CD4-positive, alpha-beta T cell treated with Interleukin-15 for 4 hours (primary cell): ENCODE measurements around the gene SLC39A11.
"Not testable (repeated sequence)": the region's sequence is repeated elsewhere in the genome, so short reads cannot be mapped to it uniquely, and the experiment has no call there.

Source experiments
- DNase-seq: peaks from one replicate; pipeline ENCODE4 v3.0.0-alpha.2; 2020; ENCODE audit warnings: low spot score

Gene SLC39A11

DNA sequence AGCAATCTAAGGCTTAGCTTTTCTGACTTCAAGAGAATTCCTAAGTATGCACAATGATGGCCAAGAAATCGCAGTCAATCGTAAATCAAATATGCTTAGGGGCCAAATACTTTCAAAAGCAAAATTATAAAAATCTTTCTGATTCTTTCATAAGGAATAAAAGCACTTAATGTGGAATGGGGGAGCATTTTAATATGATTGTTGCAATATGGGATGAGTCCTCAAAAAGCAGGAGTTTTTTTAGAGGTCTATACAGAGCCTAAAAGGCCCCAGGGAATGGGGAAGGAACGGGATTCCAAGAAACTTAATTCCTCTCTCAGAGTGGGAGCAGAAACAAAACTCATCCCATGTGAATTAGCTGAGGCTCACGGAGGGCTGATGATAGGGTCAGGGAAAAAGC, 14.7 kb upstream of the SLC39A11 start:
- DNase-seq: no peak

DNA sequence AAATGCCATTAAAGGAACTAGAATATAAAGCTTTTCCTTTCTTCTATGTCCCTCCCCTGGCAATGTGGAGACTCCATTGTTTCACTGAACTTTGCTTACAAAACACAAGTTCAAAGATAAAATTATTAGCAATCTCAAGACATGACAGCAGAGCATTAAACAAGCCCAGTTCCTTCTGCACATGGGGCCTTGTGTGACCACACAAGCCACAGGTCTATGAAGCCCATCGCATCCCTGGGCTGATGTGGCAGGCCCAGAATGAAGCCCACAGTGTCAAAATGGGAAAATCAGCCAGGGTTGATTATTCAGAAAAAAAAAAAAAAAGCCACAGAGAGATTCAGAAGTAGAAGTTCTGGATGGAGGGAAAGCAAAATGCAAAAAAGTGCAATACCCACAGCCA, 12.9 kb upstream of the SLC39A11 start:
- DNase-seq: no peak

DNA sequence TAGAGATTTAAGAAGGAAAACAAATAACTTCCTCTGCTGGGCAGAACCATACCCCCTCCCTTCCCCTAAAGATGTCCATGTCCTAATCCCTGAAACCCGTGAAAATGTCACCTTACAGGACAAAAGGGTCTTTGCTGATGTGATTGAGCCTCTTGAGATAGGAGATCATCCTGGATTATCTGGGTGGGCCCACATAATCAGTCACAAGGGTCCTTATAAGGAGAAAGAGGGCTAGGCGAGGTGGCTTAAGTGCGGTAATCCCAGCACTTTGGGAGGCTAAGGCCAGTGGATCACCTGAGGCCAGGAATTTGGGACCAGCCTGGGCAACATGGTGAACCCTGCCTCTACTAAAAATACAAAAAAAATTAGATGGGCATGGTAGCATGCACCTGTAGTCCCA, 12.0 kb upstream of the SLC39A11 start:
- no peak for DNase-seq

DNA sequence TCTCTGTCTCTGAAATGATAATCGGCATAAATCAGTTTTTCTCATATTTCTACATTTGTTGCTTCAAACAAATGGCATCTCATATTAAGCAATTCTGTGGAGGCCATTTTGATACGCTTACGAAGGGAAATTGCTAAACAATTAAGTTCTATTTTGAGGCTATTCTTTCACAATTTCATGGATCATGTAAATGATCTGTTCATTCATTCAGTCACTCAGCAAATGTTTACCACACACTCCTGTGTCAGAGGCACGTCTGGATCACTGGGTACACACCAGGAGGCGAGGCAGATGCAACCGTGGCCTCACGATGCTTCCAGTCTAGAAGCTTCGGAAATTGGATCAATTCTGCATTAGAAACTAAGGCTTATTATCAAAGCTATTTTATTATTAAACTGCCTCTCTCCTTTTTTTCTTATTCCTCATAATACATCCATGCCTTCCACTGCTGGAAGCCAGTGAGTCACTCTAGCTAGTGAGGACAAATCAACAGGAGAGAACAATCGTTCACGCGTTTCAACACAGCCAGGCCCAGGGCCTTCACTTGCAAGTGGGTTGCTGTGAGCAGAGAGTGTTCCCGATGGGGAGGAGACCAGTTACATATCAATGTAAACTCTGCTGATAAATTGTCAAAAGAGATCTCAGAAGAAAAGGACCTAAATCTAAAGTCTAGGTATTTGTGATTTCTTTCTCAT, 11.3 kb upstream of the SLC39A11 start:
- DNase-seq: no peak

DNA sequence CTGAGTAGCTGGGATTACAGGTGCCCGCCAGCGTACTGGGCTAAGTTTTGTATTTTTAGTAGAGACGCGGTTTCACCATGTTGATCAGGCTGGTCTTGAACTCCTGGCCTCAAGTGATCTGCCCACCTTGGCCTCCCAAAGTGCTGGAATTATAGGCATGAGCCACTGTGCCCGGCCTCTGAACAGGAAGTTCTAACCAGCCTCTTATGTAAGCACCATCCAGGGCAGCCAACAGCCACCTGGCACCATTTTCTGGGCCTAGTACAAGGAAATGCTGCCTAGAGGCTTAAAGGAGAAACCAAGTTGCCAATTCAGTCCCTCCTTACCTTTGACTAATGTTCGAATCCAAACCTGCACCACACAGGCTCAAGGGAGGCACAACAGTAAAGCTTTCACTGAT, 8.5 kb upstream of the SLC39A11 start:
- DNase-seq: no peak

DNA sequence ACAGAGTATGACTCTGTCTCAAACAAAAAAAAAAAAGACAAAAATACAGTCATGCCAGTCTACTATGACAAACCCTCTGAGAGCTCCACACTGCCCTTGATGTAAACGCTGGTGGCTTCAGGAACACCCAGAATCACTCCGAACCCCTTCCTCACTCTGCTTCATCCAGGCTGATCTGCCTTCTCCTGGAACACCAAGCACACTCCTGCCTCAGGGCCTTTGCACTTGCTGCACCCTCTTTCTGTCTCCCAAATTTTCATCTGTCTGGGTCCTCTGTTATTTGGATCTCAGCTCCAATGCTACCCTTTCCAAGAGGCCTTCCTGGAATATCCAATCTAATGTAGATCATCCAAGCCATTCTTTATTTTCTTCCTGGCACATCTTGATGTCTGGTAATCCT, 7.9 kb upstream of the SLC39A11 start:
- no peak for DNase-seq

GRCh38 chr17:73099511-73099910, 7.0 kb upstream of the SLC39A11 start:
- DNase-seq: no peak

DNA sequence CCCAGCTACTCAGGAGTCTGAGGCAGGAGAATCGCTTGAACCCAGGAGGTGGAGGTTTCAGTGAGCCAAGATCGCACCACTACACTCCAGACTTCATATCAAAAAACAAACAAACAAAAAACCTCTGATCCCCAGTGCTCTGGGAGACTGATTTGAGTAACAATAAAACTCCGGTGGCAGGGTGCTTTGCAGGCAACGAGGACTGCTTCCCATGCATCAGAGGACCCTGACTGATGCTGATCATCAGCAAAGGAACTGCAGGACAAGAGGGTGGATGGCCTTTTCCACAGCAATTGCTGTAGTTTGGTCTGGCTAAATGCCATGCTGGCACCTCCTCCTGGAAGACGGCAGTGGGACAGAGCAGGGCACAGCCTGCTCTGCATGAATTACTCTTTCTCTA, 6.4 kb upstream of the SLC39A11 start:
- DNase-seq: no peak

DNA sequence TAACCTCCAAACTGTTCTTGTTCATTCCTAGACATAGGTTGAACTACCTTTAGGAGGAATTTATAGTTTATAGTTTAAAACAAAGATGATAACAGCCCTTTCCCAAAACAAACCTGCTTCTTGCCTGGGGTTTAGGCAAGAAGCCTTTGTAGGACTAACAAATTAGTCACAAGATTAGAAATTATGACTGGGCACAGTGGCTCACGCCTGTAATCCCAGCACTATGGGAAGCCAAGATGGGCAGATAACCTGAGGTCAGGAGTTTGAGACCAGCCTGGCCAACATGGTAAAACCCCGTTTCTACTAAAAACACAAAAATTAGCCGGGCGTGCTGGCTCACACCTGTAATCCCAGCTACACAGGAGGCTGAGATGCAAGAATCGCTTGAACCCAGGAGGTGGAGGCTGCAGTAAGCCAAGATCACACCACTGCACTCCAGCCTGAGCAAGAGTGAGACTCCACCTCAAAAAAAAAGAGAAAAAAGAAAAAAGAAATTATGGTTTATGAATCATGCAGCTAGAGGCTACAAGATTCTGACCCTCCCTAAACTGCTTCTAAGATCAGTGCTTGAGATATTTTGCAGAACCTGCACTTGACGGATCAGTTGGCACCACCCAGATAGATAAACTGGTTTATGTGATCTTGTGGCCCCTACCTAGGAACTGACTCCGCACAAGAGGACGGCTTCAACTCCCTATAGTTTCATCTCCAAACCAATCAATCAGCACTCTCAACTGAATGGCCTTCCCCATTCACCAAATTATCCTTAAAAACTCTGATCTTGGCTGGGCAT, 5.7 kb upstream of the SLC39A11 start:
- not testable (repeated sequence) for DNase-seq

- no peak for DNase-seq
Measured at GRCh38 chr17:73096866-73097265, 4.4 kb upstream of the SLC39A11 start.

DNA sequence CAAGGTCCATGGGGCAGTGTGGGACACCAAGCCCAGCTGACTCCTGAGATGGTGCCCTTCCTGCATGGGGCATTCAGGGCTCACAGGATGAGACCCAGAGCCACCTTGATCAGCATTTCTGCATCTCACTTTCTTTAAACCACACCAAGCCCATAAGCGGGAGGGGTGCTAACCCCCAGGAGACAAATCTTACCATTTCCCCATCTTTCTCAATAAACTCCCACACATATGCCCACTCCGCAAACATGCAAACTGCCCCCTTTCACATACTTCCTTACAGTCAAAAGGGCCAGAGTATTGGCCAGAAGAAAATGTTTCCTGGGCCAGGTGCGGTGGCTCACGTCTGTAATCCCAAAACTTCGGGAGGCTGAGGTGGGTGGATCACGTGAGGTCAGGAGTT, 3.7 kb upstream of the SLC39A11 start:
- DNase-seq: no peak

DNA sequence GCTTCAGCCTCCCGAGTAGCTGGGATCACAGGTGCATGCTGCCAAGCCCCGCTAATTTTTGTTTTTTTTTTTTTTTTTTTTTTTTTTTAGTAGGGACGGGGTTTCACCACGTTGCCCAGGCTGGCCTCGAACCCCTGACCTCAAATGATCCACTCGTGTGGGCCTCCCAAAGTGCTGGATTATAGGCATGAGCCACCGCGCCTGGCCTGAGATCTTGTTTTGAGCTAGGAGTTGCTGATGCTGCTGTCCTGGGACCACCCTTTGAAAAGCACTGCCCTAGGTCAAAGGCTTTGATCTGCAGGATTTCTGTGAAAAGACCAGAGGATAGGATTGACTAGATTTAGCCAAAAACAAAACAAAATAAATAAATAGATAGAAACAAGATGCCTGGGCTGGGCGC, 798 bp upstream of the SLC39A11 start:
- DNase-seq: no peak

GRCh38 chr17:73091770-73092522, 542 bp downstream of the SLC39A11 start:
- DNase-seq: no peak

- no peak for DNase-seq
Measured at GRCh38 chr17:73091410-73091769, 1.1 kb downstream of the SLC39A11 start.

GRCh38 chr17:73090396-73091202, 1.9 kb downstream of the SLC39A11 start:
- DNase-seq: no peak

GRCh38 chr17:73089322-73090317, 2.9 kb downstream of the SLC39A11 start:
- DNase-seq: no peak

GRCh38 chr17:73088561-73088960, 3.9 kb downstream of the SLC39A11 start:
- no peak for DNase-seq

DNA sequence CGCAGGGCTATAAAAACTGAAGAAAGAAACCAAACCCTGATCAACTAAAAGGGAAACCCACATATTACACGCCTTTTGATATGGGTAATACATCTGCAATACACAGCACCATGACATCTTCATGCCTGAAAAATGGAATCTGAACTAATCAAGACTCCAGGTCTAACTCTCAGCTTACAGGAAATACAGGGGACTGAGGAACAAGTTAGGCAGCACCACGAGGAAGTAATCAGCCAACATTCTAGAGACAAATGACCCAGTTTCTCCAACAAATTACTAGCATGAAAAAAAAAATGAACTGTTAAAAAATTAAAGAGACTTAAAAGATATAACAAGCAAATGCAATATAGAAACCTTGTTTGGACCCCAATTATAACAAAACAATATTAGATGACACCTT, 9.1 kb downstream of the SLC39A11 start:
- no peak for DNase-seq

DNA sequence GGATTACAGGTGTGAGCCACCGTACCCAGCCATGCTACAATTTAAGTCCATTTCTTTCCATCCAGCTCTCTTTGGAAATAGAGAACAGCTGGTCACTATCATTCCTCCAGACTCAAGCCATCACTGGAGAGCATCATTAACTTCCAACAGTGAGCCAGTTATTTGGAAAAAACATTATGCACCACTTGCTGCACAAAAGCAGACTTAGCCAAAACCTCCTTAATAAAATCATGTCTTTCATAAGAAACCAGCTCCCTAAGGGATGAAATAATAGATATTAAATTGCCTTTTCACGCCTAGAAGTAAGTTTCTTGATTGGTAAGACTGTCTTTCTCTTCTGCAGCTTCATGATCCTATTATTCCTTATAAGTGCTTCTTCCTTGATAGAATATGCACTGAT, 17.9 kb downstream of the SLC39A11 start:
- DNase-seq: no peak

DNA sequence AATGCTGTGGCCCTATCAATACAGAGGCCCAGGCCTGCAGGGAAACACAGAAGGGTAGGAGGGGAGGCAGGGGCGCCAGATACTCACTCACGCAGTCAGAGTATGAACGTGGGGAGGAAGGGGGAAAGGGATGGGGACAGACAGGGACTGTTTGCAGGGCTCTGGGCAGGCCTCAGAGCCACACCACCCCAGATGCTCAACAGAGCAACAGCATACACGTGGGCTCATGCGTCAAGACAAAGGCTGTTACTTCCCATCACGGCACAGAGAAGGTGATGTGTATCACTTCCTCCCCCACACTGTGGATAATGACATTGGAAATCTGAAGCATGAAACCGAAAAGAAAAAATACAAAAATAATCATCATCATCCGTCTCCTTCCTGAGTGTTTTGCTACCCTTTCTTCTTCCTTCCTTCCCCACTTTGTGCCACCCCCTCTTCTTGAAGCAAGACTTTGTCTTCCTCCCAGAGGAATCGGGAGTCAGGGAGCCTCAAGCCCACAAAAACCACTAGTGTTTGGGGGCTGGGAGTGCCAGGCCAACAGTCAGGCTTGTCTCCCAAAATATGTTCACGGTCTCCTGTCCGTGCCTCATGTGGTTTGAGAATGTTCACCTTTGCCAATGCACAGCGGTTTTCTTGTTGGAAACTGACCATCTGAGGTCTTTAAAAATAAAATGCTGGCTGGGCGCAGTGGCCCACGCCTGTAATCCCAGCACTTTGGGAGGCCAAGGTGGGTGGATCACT, 20.1 kb downstream of the SLC39A11 start:
- DNase-seq: no peak
